COR-L47 (cell line): ENCODE data around the gene BCAS3.
"Not testable (repeated sequence)": the region's sequence is repeated elsewhere in the genome, so short reads cannot be mapped to it uniquely, and the experiment has no call there.

Source experiments
- DNase-seq: peaks from one replicate; lab custom pipeline; 2025; lab: John Stamatoyannopoulos, UW

BCAS3 gene

GRCh38 chr17:60747069-60747808, 69.6 kb downstream of the BCAS3 start:
- DNase-seq, result no peak

- no peak for DNase-seq
These were observed 70.6 kb downstream of the BCAS3 start for GRCh38 chr17:60748204-60748603.

- no peak for DNase-seq
These were observed 71.4 kb downstream of the BCAS3 start for GRCh38 chr17:60749050-60749449.

GRCh38 chr17:60749708-60750107, 72.1 kb downstream of the BCAS3 start:
- no peak for DNase-seq

GRCh38 chr17:60750640-60751039, 73.0 kb downstream of the BCAS3 start:
- DNase-seq, result no peak

GRCh38 chr17:60751884-60752283, 74.2 kb downstream of the BCAS3 start:
- no peak for DNase-seq

GRCh38 chr17:60752873-60753577, 75.4 kb downstream of the BCAS3 start:
- DNase-seq, result no peak

GRCh38 chr17:60754057-60754604, 76.5 kb downstream of the BCAS3 start:
- DNase-seq, result no peak

- DNase-seq, result not testable (repeated sequence)
These were observed 79.1 kb downstream of the BCAS3 start for GRCh38 chr17:60756798-60757197.

- no peak for DNase-seq
These were observed 79.8 kb downstream of the BCAS3 start for GRCh38 chr17:60757437-60757836.

- no peak for DNase-seq
These were observed 82.1 kb downstream of the BCAS3 start for GRCh38 chr17:60759756-60760155.

GRCh38 chr17:60761301-60761700, 83.7 kb downstream of the BCAS3 start:
- DNase-seq, result not testable (repeated sequence)

GRCh38 chr17:60766778-60767190, 89.1 kb downstream of the BCAS3 start:
- no peak for DNase-seq

GRCh38 chr17:60767744-60768308, 90.2 kb downstream of the BCAS3 start:
- no peak for DNase-seq

- DNase-seq, result no peak
These were observed 91.7 kb downstream of the BCAS3 start for GRCh38 chr17:60769327-60769726.

- no peak for DNase-seq
These were observed 93.3 kb downstream of the BCAS3 start for GRCh38 chr17:60770946-60771422.

GRCh38 chr17:60771621-60772020, 94.0 kb downstream of the BCAS3 start:
- DNase-seq, result not testable (repeated sequence)

- DNase-seq, result no peak
These were observed 95.9 kb downstream of the BCAS3 start for GRCh38 chr17:60773552-60773951.

GRCh38 chr17:60781880-60782412, 104.3 kb downstream of the BCAS3 start:
- no peak for DNase-seq

GRCh38 chr17:60782742-60783141, 105.1 kb downstream of the BCAS3 start:
- DNase-seq, result no peak

- no peak for DNase-seq
These were observed 112.6 kb downstream of the BCAS3 start for GRCh38 chr17:60790205-60790604.

GRCh38 chr17:60792250-60792898, 114.7 kb downstream of the BCAS3 start:
- DNase-seq, result no peak
